HT-29 (cell line): ENCODE measurements around the gene N4BP2. TPM values are rescaled to one million over a fixed set of nuclear protein-coding genes. Genes with fewer than 3 reads are reported as not detected.

Source experiments
- small RNA-seq: library from RNA; depleted of rRNA; stranded (forward); fragments of <200 nt; gene quantifications from one replicate; pipeline ENCODE3, GENCODE V24; 2014
- total RNA-seq: library from RNA; depleted of rRNA; stranded (reverse); fragments of >200 nt; shearing (Covaris generic); gene quantifications from 2 replicates; pipeline ENCODE4 v1.2.3, GENCODE V29; 2014; rRNA removed

The N4BP2 gene
- total RNA-seq, 1 experiment from 2014 or later, result 1.8 TPM

Small RNAs within 50 kb of the gene (small RNA-seq; reads per million reads assigned to genes)
- gene AC095057.1 (not detected), gene RF00432 (not detected), gene RNU6-1112P (not detected)

Other genes starting within 250 kb of the N4BP2 start
- gene PDS5A, start 78.9 kb upstream of the N4BP2 start, total RNA-seq, result 38.0 and 40.5 TPM in 2 replicates
- not detected in 2 replicates for gene RHOH, start 140.2 kb downstream of the N4BP2 start, total RNA-seq